HepG2 (cell line): ENCODE measurements around the gene SLC35A3. TPM values are rescaled to one million over a fixed set of nuclear protein-coding genes. Genes with fewer than 3 reads are reported as not detected.

Experiments used
- ATAC-seq: fragments of 200-7000 bp; cut with Tn5 transposase; 3 replicates; pipeline ENCODE4 v1.9.1; 2020; ENCODE audit warnings: mild to moderate bottlenecking, moderate library complexity
- BruUV-seq: library from RNA; stranded (reverse); fragments of 400-500 nt; replicated peaks from 2 replicates; lab custom pipeline; 2021; lab: Mats Ljungman, UMichigan
- CTCF ChIA-PET: fragments of 300-600 bp; formaldehyde crosslinking; extraction: SDS; loops from one replicate; lab custom pipeline; 2021; ENCODE audit warnings: low total read pairs, inconsistent platforms, low intra/inter-chr PET ratio; lab: Yijun Ruan, JAX
- POLR2A ChIA-PET: fragments of 350-600 bp; sonication (Branson Sonifier 250); formaldehyde crosslinking; loops from one replicate; lab custom pipeline; 2020; ENCODE audit warnings: antibody characterized with exemption, inconsistent platforms; lab: Yijun Ruan, JAX
- DNase-seq: peaks from one replicate; pipeline ENCODE4 v3.0.0-alpha.2; 2015; ENCODE audit warnings: low spot score
- FAIRE-seq: peaks from 3 replicates; lab custom pipeline; 2011; peaks lifted over from hg19 to GRCh38; lab: Jason Lieb, UNC
- H2AFZ ChIP-seq: one replicate; pipeline ENCODE4 v1.6.1; 2011; ENCODE audit warnings: low read length, inconsistent platforms
- H3K27ac ChIP-seq: fragments of 300-600 bp; 3 replicates; pipeline ENCODE4 v1.8.0; 2011; ENCODE audit warnings: mixed run types, mild to moderate bottlenecking, mixed read lengths, low read length, inconsistent platforms; ENCODE audit not compliant: insufficient read depth; ENCODE audit errors: extremely low read length
- H3K27me3 ChIP-seq, 2 experiments: fragments of 200-600 bp in 1 of 2; 2 replicates in 1 of 2; 3 replicates in 1 of 2; pipeline versions ENCODE4 v1.6.0 to v1.8.0; 2011; ENCODE audit warnings: low read length in 2 of 2, mild to moderate bottlenecking in 2 of 2, moderate library complexity in 2 of 2, inconsistent platforms in 1 of 2; ENCODE audit not compliant: insufficient read depth in 2 of 2, control insufficient read depth in 1 of 2
- H3K36me3 ChIP-seq, 2 experiments: fragments of 200-600 bp in 1 of 2; replicated peaks in 1 of 2; 2 replicates in 1 of 2; 3 replicates in 1 of 2; pipeline versions ENCODE4 v1.5.1 to v1.8.0; 2011; ENCODE audit warnings: low read length in 2 of 2, inconsistent platforms in 1 of 2; ENCODE audit not compliant: insufficient read depth in 2 of 2, control insufficient read depth in 1 of 2
- H3K4me1 ChIP-seq: 2 replicates; pipeline ENCODE4 v1.5.1; 2012; ENCODE audit warnings: low read length, inconsistent platforms; ENCODE audit not compliant: insufficient read depth
- H3K4me2 ChIP-seq: 2 replicates; pipeline ENCODE4 v1.6.0; 2011; ENCODE audit warnings: low read depth, low read length, inconsistent platforms
- H3K4me3 ChIP-seq, 3 experiments: fragments of 200-600 bp in 1 of 3; sonication (generic), shearing (Covaris generic) in 1 of 3; replicated peaks in 1 of 3; 2 replicates each; pipeline ENCODE4 v1.5.1; 2011 to 2016; ENCODE audit warnings: low read length in 3 of 3, inconsistent platforms in 2 of 3, low read depth in 2 of 3, mild to moderate bottlenecking in 2 of 3, control low read depth in 1 of 3, mixed read lengths in 1 of 3; ENCODE audit not compliant: insufficient read depth in 1 of 3
- H3K79me2 ChIP-seq: one replicate; pipeline ENCODE4 v1.6.1; 2011; ENCODE audit warnings: low read length, inconsistent platforms; ENCODE audit not compliant: insufficient read depth
- H3K9ac ChIP-seq: 2 replicates; pipeline ENCODE4 v1.6.0; 2011; ENCODE audit warnings: mild to moderate bottlenecking, low read depth, low read length, inconsistent platforms; ENCODE audit not compliant: insufficient read depth
- H3K9me3 ChIP-seq: 2 replicates; pipeline ENCODE4 v1.5.1; 2012; ENCODE audit warnings: mild to moderate bottlenecking, low read length
- H4K20me1 ChIP-seq: 2 replicates; pipeline ENCODE4 v1.6.0; 2011; ENCODE audit warnings: inconsistent platforms, mild to moderate bottlenecking, low read length, moderate library complexity; ENCODE audit not compliant: insufficient read depth
- CAMTA2 ChIP-seq: sonication (generic); formaldehyde crosslinking; IDR thresholded peaks from 2 replicates; pipeline ENCODE4 v1.4.0; 2020; ENCODE audit warnings: mild to moderate bottlenecking, missing genetic modification reagents, borderline replicate concordance
- HMG20A ChIP-seq: IDR thresholded peaks from 2 replicates; pipeline ENCODE4 v1.6.1; 2016; ENCODE audit warnings: borderline replicate concordance
- NR2F1 ChIP-seq, 2 experiments: fragments of 450-650 bp in 1 of 2; formaldehyde crosslinking in 1 of 2; IDR thresholded peaks; 2 replicates each; pipeline versions ENCODE4 v1.5.0 to v1.6.1; 2016 to 2020; ENCODE audit warnings: mild to moderate bottlenecking in 1 of 2, missing compliant biosample characterization in 1 of 2, missing genetic modification reagents in 1 of 2, moderate library complexity in 1 of 2
- PRDM15 ChIP-seq: sonication (generic); formaldehyde crosslinking; IDR thresholded peaks from 2 replicates; pipeline ENCODE4 v1.4.0; 2020; ENCODE audit warnings: missing genetic modification reagents
- SALL2 ChIP-seq: sonication (generic); formaldehyde crosslinking; IDR thresholded peaks from 2 replicates; pipeline ENCODE4 v1.8.1; 2023; ENCODE audit warnings: mild to moderate bottlenecking, missing genetic modification reagents, inconsistent platforms
- SPEN ChIP-seq: sonication (generic); formaldehyde crosslinking; IDR thresholded peaks from 2 replicates; pipeline ENCODE4 v1.5.1; 2020; ENCODE audit warnings: low read depth, mild to moderate bottlenecking, missing genetic modification reagents
- WGBS: methylation state at CpG from one replicate; pipeline ENCODE4 v1.1.6; 2017; ENCODE audit warnings: low lambda C conversion rate; 5-methylcytosine and 5-hydroxymethylcytosine counted together
- in situ Hi-C: cut with HindIII; loops from 2 replicates; pipeline ENCODE4 v1.10.0; 2017; ENCODE audit warnings: low pct_unique_long_range_greater_than_20kb; ENCODE audit not compliant: extremely low pct_ligation_motif_present
- intact Hi-C: fragments of 100-400 bp; cut with micrococcal nuclease; formaldehyde crosslinking; loops from one replicate; pipeline ENCODE4 v1.10.0; 2022; ENCODE audit not compliant: unreplicated experiment
- polyA plus RNA-seq, 8 experiments: library from polyadenylated mRNA; depleted of rRNA in 3 of 8; stranded (reverse) in 7 of 8; unstranded in 1 of 8; fragments of >200 nt; fragmentation: Illumina TruSeq in 4 of 8; extraction: Trizol in 4 of 8; gene quantifications; 2 replicates each; pipeline versions ENCODE4 v1.2.1 to v1.2.3, GENCODE V29; 2011 to 2016; ENCODE audit warnings: low read depth in 4 of 8, missing spikeins in 1 of 8, mixed read lengths in 1 of 8; ENCODE audit not compliant: insufficient read depth in 1 of 8
- total RNA-seq, 5 experiments: library from RNA; depleted of rRNA; stranded (reverse); fragments of >200 nt; fragmentation: Illumina TruSeq; extraction: Trizol; gene quantifications; 2 replicates each; pipeline ENCODE4 v1.2.3, GENCODE V29; 2016; ENCODE audit warnings: low read depth in 1 of 5

The SLC35A3 gene
- total and polyA plus RNA-seq, 2 of the 13 experiments (the other 11 are each of a cell fraction or from before 2014, with no cell fraction given), result 11.2 to 24.9 TPM

- H3K79me2 ChIP-seq, result no peaks in the 10 kb centered on the region
- no TSS peak for BruUV-seq
- in situ Hi-C loops, result no loop called here
- POLR2A ChIA-PET, result no interaction called here
- H3K9ac ChIP-seq, result no peak overlapping the region
- TF ChIP-seq SPEN (CRISPR knock-in tag) (no peak), NR2F1 (CRISPR knock-in tag; IDR thresholded peaks at IDR 0.05) (no peak), CAMTA2 (no peak), PRDM15 (CRISPR knock-in tag) (no peak), SALL2 (CRISPR knock-in tag) (no peak), HMG20A (CRISPR knock-in tag) (no peak)
- TF ChIP-seq, all 625 proteins: peak for 0
- DNase-seq (no peak), ATAC-seq (no peak), FAIRE-seq (no peak)
- H3K4me2 ChIP-seq, result no peak overlapping the region
- no peak overlapping the region for H3K27ac ChIP-seq
- no peak overlapping the region for H3K4me3 ChIP-seq
- H2AFZ ChIP-seq, result no peak overlapping the region
- H3K27me3 ChIP-seq, result no peaks in the 10 kb centered on the region
- CTCF ChIA-PET, result no interaction called here
- H3K36me3 ChIP-seq, result no peaks in the 10 kb centered on the region
- H4K20me1 ChIP-seq, result no peaks in the 10 kb centered on the region
- intact Hi-C loops, result no loop called here
- H3K4me1 ChIP-seq, result no peaks in the 10 kb centered on the region
- 3% methylated on average over 1 of the region's 1 CpG for WGBS
- H3K9me3 ChIP-seq, result no peaks in the 10 kb centered on the region
These were observed 34.3 kb upstream of the SLC35A3 start for GRCh38 chr1:99935534-99935933.
